GM12878 (cell line): ENCODE measurements around the gene CMTM1. TPM values are rescaled to one million over a fixed set of nuclear protein-coding genes. Genes with fewer than 3 reads are reported as not detected.

ENCODE experiments used
- ATAC-seq: fragments of 200-7000 bp; cut with Tn5 transposase; 3 replicates; pipeline ENCODE4 v1.9.1; 2020; ENCODE audit warnings: mild to moderate bottlenecking, moderate library complexity
- BruUV-seq: library from RNA; stranded (reverse); fragments of 400-500 nt; replicated peaks from 2 replicates; lab custom pipeline; 2021; lab: Mats Ljungman, UMichigan
- CTCF ChIA-PET: fragments of 300-600 bp; sonication (Branson Sonifier 250); formaldehyde crosslinking; extraction: SDS; loops from one replicate; lab custom pipeline; 2021; ENCODE audit warnings: inconsistent platforms; lab: Yijun Ruan, JAX
- POLR2A ChIA-PET: fragments of 350-600 bp; formaldehyde crosslinking; extraction: SDS; loops from one replicate; lab custom pipeline; 2021; ENCODE audit warnings: inconsistent platforms; lab: Charles Lee
- RAD21 ChIA-PET: fragments of 300-600 bp; sonication (Branson Sonifier 250); formaldehyde crosslinking; loops from one replicate; lab custom pipeline; 2023; ENCODE audit warnings: antibody characterized with exemption; ENCODE audit not compliant: unreplicated experiment; lab: Charles Lee
- SMC1A ChIA-PET: fragments of 300-600 bp; sonication (Branson Sonifier 250); formaldehyde crosslinking; loops from one replicate; lab custom pipeline; 2023; ENCODE audit not compliant: unreplicated experiment, uncharacterized antibody; lab: Charles Lee
- DNase-seq: peaks from one replicate; pipeline ENCODE4 v3.0.0-alpha.2; 2011; ENCODE audit warnings: low read depth, low spot score
- FAIRE-seq: peaks from 3 replicates; lab custom pipeline; 2011; peaks lifted over from hg19 to GRCh38; lab: Jason Lieb, UNC
- H2AFZ ChIP-seq: 2 replicates; pipeline ENCODE4 v1.6.0; 2011; ENCODE audit warnings: low read depth, low read length, control low read depth; ENCODE audit not compliant: control insufficient read depth
- H3K27ac ChIP-seq: 2 replicates; pipeline ENCODE4 v1.5.1; 2011; ENCODE audit warnings: control low read depth; ENCODE audit not compliant: control insufficient read depth, insufficient read depth
- H3K27me3 ChIP-seq, 2 experiments: replicated peaks in 1 of 2; 2 replicates each; pipeline versions ENCODE4 v1.6.0 to v1.6.1; 2011; ENCODE audit warnings: low read length in 1 of 2; ENCODE audit not compliant: control insufficient read depth in 2 of 2, insufficient read depth in 2 of 2
- H3K36me3 ChIP-seq, 2 experiments: 2 replicates each; pipeline ENCODE4 v1.5.1; 2011; ENCODE audit warnings: low read length in 1 of 2; ENCODE audit not compliant: control insufficient read depth in 2 of 2, insufficient read depth in 2 of 2
- H3K4me1 ChIP-seq: 2 replicates; pipeline ENCODE4 v1.6.1; 2011; ENCODE audit warnings: mild to moderate bottlenecking, low read length, moderate library complexity, mixed read lengths; ENCODE audit not compliant: control insufficient read depth, insufficient read depth
- H3K4me2 ChIP-seq: 2 replicates; pipeline ENCODE4 v1.6.0; 2011; ENCODE audit warnings: control low read depth; ENCODE audit not compliant: control insufficient read depth, insufficient read depth
- H3K4me3 ChIP-seq: fragments of 200-600 bp; sonication (generic); 2 replicates; pipeline ENCODE4 v1.5.1; 2016
- H3K79me2 ChIP-seq: 2 replicates; pipeline ENCODE4 v1.6.0; 2011; ENCODE audit warnings: low read length; ENCODE audit not compliant: control insufficient read depth, insufficient read depth
- H3K9ac ChIP-seq: 2 replicates; pipeline ENCODE4 v1.8.0; 2011; ENCODE audit warnings: low read length, control low read depth, mixed read lengths; ENCODE audit not compliant: control insufficient read depth, insufficient read depth
- H3K9me3 ChIP-seq: replicated peaks from 3 replicates; pipeline ENCODE4 v1.5.1; 2011; ENCODE audit warnings: mild to moderate bottlenecking, low read length; ENCODE audit not compliant: control insufficient read depth, insufficient read depth
- H4K20me1 ChIP-seq: 2 replicates; pipeline ENCODE4 v1.6.0; 2011; ENCODE audit not compliant: control insufficient read depth, insufficient read depth
- BMI1 ChIP-seq: fragments of 450-650 bp; IDR thresholded peaks from 2 replicates; pipeline ENCODE4 v1.6.1; 2016; ENCODE audit warnings: mild to moderate bottlenecking, moderate library complexity, borderline replicate concordance
- JUND ChIP-seq: IDR thresholded peaks from 2 replicates; pipeline ENCODE4 v1.6.1; 2012; ENCODE audit warnings: low read depth, mild to moderate bottlenecking, low read length, improper control_type of control experiment, moderate library complexity
- PAX8 ChIP-seq: fragments of 450-650 bp; IDR thresholded peaks from 2 replicates; pipeline ENCODE4 v1.6.1; 2017; ENCODE audit warnings: mild to moderate bottlenecking, moderate library complexity
- SREBF2 ChIP-seq: IDR thresholded peaks from 2 replicates; pipeline ENCODE4 v1.6.1; 2012; ENCODE audit warnings: mild to moderate bottlenecking, low read length
- TCF12 ChIP-seq: IDR thresholded peaks from 2 replicates; pipeline ENCODE4 v1.6.1; 2011; ENCODE audit warnings: low read depth, mild to moderate bottlenecking, low read length
- TCF7 ChIP-seq: IDR thresholded peaks from 2 replicates; pipeline ENCODE4 v1.6.1; 2014; ENCODE audit warnings: antibody characterized with exemption, borderline replicate concordance
- ZNF384 ChIP-seq: IDR thresholded peaks from 2 replicates; pipeline ENCODE4 v1.6.1; 2012; ENCODE audit warnings: low read depth, mild to moderate bottlenecking, low read length, improper control_type of control experiment, borderline replicate concordance
- WGBS: methylation state at CpG from one replicate; pipeline ENCODE4 v1.1.6; 2016; ENCODE audit warnings: low lambda C conversion rate; ENCODE audit not compliant: insufficient replicate concordance, insufficient coverage; ENCODE audit errors: missing lambda C conversion rate; 5-methylcytosine and 5-hydroxymethylcytosine counted together
- in situ Hi-C: fragments of 300-500 bp; cut with MboI; formaldehyde crosslinking; loops from 9 replicates; pipeline ENCODE4 v1.14.3; 2018; ENCODE audit warnings: mixed read lengths
- intact Hi-C: fragments of 100-400 bp; cut with micrococcal nuclease; formaldehyde crosslinking; loops from one replicate; pipeline ENCODE4 v1.14.2; 2022; ENCODE audit not compliant: unreplicated experiment
- polyA plus RNA-seq, 11 experiments: library from polyadenylated mRNA; depleted of rRNA in 4 of 11; unstranded in 6 of 11; stranded (reverse) in 5 of 11; fragments of >200 nt; fragmentation: Nextera tagmentation in 4 of 11; fragmentation: Illumina TruSeq in 1 of 11; extraction: Ambion mirVana in 4 of 11; extraction: Trizol in 1 of 11; gene quantifications; 1 replicate in 1 of 11; 2 replicates in 10 of 11; pipeline versions ENCODE4 v1.2.1 to v1.2.3, GENCODE V29; 2011 to 2016; ENCODE audit warnings: inconsistent platforms in 2 of 11, missing spikeins in 2 of 11, low read depth in 1 of 11
- total RNA-seq, 4 experiments: library from RNA; depleted of rRNA in 3 of 4; stranded (reverse); fragments of >200 nt in 3 of 4; fragmentation: Illumina TruSeq in 1 of 4; extraction: Trizol in 1 of 4; gene quantifications; 2 replicates each; pipeline versions ENCODE4 v1.2.1 to v1.2.3, GENCODE V29; 2013 to 2021
- TF ChIP-seq, protein P1 (sequence below): fragments of 450-650 bp; IDR thresholded peaks from 2 replicates; pipeline ENCODE4 v1.6.1; 2017; ENCODE audit warnings: mild to moderate bottlenecking, moderate library complexity
- TF ChIP-seq, protein P2 (sequence below): IDR thresholded peaks from 2 replicates; pipeline ENCODE4 v1.6.1; 2012; ENCODE audit warnings: low read length, inconsistent platforms

CMTM1 gene
- total and polyA plus RNA-seq, 10 of the 15 experiments (the other 5 are each of a cell fraction or from before 2014, with no cell fraction given) = 0.09 to 3.0 (median 1.4) TPM; not detected in 2

DNA sequence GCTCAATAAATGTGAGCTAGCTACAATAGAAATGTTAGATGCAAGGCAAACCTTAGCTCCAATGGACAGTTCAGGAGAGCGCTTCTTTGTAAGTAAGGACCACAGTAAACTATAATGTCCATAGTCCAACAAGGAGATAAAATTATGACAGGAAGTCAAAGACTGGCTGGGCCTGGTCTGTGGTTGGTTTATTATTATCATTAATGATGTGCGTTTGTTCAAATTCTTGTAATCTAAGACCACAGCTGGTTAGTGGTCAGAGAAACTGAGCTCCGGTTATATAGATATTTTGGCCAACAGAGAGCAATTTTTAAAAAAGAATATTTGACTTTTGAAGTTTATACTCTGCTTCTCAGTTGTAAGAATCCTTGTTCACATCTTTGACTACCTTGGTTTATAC, 8.3 kb downstream of the CMTM1 start:
- WGBS = 82% methylated on average over 3 of the region's 3 CpGs
- Histone ChIP-seq H4K20me1 (no peaks in the 10 kb centered on the region), H3K36me3 (no peaks in the 10 kb centered on the region), H3K4me2 (no peak overlapping the region), H3K79me2 (no peaks in the 10 kb centered on the region), H3K9ac (no peak overlapping the region), H3K4me3 (no peak overlapping the region), H3K27me3 (peaks cover 6 to 13% of the 10 kb centered on the region in 2 experiments), H3K9me3 (no peaks in the 10 kb centered on the region), H3K4me1 (no peaks in the 10 kb centered on the region), H3K27ac (no peak overlapping the region), H2AFZ (no peak overlapping the region)
- TF ChIP-seq BMI1 = no peak
- ChIA-PET CTCF (interaction anchor here (0.7 to 4.6 kb wide), 7 partner anchors 11 to 167 kb away, joined by 3 to 26 read pairs (median 5); no protein-coding TSS in a partner anchor), POLR2A (interaction anchor here (0.5 to 2.4 kb wide), 2 partner anchors 11 to 41 kb away, joined by 4 to 6 read pairs; no protein-coding TSS in a partner anchor), RAD21 (interaction anchor here (0.7 to 1.0 kb wide), 3 partner anchors 11 to 34 kb away, joined by 3 read pairs; no protein-coding TSS in a partner anchor), SMC1A (interaction anchor here (1.1 to 4.0 kb wide), 7 partner anchors 8 to 131 kb away, joined by 3 to 25 read pairs (median 4); no protein-coding TSS in a partner anchor)
- intact Hi-C loops = no loop called here
- ATAC-seq (no peak), FAIRE-seq (no peak), DNase-seq (no peak)
- in situ Hi-C loops = no loop called here
- BruUV-seq = no TSS peak

DNA sequence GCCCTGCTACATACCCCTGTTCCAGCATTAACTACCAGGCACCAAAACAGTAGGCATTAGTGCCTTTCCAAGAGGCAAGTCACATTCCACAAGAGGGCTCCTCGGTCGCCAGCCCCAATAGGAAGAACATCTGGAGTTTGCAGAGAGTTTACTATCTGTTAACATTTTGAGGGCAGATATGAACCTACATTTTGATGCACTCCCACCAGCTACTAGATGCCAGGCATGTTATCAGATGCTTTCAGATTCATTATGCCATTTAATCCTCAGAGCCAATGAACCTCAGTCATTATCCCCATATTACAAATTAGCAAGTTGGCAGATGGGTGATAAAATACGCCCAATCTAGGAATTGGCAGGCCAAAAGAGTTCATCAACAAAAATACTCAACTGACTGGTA, 8.8 kb downstream of the CMTM1 start:
- no TSS peak for BruUV-seq
- no peak for ATAC-seq
- intact Hi-C loops = no loop called here

More for the DNA sequence above, 8.8 kb downstream of the CMTM1 start:
- Histone ChIP-seq H3K9me3 (no peaks in the 10 kb centered on the region), H3K9ac (no peak overlapping the region), H3K4me1 (no peaks in the 10 kb centered on the region), H2AFZ (no peak overlapping the region), H3K27me3 (peaks cover 7 to 13% of the 10 kb centered on the region in 2 experiments), H4K20me1 (no peaks in the 10 kb centered on the region), H3K4me2 (no peak overlapping the region), H3K36me3 (no peaks in the 10 kb centered on the region), H3K79me2 (no peaks in the 10 kb centered on the region), H3K4me3 (no peak overlapping the region), H3K27ac (no peak overlapping the region)
- RAD21 ChIA-PET = interaction anchor here (0.7 to 1.0 kb wide), 2 partner anchors 12 to 13 kb away, joined by 3 read pairs; no protein-coding TSS in a partner anchor
- WGBS = 81% methylated on average over 3 of the region's 3 CpGs
- in situ Hi-C loops = no loop called here
- SMC1A ChIA-PET = interaction anchor here (1.1 to 4.0 kb wide), 6 partner anchors 12 to 132 kb away, joined by 3 to 25 read pairs (median 4); no protein-coding TSS in a partner anchor
- no peak for FAIRE-seq
- DNase-seq = no peak
- POLR2A ChIA-PET = interaction anchor here (0.5 to 2.4 kb wide), 2 partner anchors 11 to 42 kb away, joined by 4 to 6 read pairs; no protein-coding TSS in a partner anchor
- TF ChIP-seq ZNF384 = no peak
- no peak for TF ChIP-seq PAX8
- TF ChIP-seq, protein P1, sequence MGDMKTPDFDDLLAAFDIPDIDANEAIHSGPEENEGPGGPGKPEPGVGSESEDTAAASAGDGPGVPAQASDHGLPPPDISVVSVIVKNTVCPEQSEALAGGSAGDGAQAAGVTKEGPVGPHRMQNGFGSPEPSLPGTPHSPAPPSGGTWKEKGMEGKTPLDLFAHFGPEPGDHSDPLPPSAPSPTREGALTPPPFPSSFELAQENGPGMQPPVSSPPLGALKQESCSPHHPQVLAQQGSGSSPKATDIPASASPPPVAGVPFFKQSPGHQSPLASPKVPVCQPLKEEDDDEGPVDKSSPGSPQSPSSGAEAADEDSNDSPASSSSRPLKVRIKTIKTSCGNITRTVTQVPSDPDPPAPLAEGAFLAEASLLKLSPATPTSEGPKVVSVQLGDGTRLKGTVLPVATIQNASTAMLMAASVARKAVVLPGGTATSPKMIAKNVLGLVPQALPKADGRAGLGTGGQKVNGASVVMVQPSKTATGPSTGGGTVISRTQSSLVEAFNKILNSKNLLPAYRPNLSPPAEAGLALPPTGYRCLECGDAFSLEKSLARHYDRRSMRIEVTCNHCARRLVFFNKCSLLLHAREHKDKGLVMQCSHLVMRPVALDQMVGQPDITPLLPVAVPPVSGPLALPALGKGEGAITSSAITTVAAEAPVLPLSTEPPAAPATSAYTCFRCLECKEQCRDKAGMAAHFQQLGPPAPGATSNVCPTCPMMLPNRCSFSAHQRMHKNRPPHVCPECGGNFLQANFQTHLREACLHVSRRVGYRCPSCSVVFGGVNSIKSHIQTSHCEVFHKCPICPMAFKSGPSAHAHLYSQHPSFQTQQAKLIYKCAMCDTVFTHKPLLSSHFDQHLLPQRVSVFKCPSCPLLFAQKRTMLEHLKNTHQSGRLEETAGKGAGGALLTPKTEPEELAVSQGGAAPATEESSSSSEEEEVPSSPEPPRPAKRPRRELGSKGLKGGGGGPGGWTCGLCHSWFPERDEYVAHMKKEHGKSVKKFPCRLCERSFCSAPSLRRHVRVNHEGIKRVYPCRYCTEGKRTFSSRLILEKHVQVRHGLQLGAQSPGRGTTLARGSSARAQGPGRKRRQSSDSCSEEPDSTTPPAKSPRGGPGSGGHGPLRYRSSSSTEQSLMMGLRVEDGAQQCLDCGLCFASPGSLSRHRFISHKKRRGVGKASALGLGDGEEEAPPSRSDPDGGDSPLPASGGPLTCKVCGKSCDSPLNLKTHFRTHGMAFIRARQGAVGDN = no peak
- TF ChIP-seq JUND = no peak
- TF ChIP-seq, protein P2, sequence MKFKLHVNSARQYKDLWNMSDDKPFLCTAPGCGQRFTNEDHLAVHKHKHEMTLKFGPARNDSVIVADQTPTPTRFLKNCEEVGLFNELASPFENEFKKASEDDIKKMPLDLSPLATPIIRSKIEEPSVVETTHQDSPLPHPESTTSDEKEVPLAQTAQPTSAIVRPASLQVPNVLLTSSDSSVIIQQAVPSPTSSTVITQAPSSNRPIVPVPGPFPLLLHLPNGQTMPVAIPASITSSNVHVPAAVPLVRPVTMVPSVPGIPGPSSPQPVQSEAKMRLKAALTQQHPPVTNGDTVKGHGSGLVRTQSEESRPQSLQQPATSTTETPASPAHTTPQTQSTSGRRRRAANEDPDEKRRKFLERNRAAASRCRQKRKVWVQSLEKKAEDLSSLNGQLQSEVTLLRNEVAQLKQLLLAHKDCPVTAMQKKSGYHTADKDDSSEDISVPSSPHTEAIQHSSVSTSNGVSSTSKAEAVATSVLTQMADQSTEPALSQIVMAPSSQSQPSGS = no peak
- no peak for TF ChIP-seq TCF7
- TF ChIP-seq TCF12 = no peak
- no peak for TF ChIP-seq SREBF2
- CTCF ChIA-PET = interaction anchor here (0.6 to 4.6 kb wide), 7 partner anchors 12 to 1906 kb away, joined by 3 to 26 read pairs (median 3); no protein-coding TSS in a partner anchor
